DMS79 (cell line): ENCODE measurements around the gene SDS.

Experiments
- DNase-seq: peaks from one replicate; lab custom pipeline; 2025; lab: John Stamatoyannopoulos, UW

SDS gene

GRCh38 chr12:113399490-113399889, 4.2 kb downstream of the SDS start:
- DNase-seq, result no peak

DNA sequence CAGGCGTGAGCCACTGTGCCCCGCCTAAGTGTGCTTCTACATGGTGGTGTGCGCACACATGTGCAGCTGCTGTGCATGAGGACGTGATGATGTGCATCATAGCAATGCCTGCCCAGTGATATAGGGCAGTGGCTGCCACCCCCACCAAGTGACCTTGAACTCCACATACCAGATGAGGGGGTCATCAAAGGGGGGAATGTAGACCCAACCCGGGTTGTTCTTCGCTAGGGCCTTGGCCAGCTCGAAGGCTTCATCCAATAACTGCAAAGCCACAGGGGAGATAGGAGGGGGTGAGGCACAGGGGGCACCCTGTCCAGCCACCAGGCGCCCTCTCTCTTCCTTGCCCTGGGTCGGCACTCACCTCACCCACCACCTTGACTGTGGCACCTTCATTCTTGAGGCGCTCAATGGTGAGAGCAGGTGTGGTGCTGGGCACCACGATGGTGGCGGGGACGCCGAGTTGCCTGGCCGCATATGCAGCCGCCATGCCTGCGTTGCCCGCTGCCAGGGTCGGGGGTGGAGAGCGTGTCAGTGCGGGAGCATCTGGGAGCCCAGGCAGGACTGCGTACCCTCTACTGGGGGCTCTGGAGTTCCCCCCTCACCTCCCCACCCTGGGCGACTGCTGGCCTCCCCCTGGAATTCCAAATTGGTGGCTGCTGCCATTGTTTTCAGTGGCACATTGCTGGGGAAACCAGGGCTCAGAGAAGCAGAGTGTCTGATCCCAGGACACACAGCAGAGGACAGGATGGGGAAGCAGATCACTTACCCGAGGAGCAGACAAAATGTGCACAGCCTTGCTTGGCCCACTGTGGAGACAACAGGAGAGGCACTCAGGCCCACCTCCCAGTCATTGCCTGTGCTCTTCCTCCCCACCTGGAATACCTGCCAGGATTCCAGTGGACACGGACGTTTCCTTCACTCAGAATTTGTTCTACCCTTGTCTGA, 5.1 kb downstream of the SDS start:
- DNase-seq, result no peak

- no peak for DNase-seq
Observed at GRCh38 chr12:113397497-113398197, 6.0 kb downstream of the SDS start.

- DNase-seq, result no peak
Observed at GRCh38 chr12:113396828-113397496, 6.7 kb downstream of the SDS start.

GRCh38 chr12:113396200-113396599, 7.5 kb downstream of the SDS start:
- no peak for DNase-seq

- no peak for DNase-seq
Observed at GRCh38 chr12:113395119-113395518, 8.6 kb downstream of the SDS start.

DNA sequence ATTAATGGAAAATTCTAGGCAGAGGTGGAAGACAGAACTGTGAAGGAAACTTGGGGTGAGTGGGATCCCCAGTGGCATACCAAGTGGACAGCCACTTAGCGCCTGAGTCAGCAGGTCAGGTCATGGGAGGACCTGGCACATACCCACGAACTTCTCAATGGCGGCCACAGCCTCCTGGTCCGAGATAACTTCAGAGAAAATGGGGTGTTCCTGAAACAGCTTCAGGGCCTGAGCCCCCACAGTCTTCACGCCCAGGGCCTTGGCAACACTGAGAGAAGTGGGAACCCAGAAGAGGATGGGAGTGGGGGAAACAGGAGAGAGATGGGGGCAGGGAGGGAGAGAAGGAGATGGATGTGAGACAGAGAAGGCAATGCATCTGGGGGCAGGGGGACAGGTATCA, 9.9 kb downstream of the SDS start:
- no peak for DNase-seq

DNA sequence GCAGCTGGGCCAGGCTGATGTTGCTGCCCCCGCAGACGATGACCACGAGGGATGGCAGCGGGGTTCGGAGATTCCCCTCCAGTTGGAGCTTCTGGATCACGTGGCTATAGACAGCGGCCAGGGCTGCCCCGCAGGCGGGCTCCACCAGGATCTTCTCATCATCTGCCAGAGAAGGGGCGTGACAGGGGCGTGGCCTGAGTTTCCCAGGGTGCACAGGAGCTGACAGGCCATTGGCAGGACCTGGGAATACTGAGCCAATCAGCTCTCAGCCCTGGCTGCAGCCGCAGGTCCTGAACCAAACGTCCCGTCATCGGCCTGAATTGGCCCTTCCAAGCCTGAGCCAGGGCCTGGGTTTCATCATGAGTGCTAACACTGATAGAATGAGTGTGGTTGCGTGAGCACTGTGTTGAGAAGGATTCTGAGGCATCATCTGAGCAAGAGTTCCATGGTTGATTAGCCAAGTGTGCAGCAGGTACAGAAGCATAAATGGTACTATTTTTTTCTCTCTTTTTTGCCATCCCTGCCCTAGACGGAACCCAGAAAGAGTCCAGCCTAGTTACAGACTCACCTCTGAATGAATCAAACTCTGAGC, 10.6 kb downstream of the SDS start:
- no peak for DNase-seq

GRCh38 chr12:113392520-113392919, 11.2 kb downstream of the SDS start:
- DNase-seq, result no peak

DNA sequence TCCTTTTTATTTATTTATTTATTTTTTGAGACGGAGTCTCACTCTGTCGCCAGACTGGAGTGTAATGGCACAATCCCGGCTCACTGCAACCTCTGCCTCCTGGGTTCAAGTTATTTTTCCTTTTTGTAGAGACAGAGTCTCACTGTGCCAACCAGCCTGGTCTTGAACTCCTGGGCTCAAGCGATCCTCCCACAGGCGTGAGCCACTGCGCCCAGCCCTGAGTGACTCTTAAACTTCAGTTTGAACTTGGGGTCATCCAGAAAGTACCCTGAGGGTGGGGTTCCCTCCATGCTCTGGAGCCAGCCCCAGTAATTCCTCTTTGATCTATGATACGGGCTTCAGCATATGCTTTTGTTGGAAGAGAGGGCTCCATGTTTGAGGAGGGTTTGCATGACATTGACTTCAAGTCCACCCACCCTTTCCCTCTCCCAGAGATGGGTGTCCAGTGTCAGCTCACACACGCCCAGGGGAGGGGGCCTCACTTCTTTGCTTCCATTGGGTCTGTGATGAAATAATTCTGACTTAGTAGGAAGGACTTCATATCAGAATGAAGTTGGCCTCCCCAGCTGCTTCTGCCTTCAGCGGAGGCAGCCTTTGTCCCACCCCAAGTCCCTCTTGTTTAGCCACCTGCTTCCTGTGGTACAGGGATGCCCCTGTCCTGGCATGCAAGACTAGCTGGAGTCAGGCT, 11.9 kb downstream of the SDS start:
- DNase-seq, result no peak

DNA sequence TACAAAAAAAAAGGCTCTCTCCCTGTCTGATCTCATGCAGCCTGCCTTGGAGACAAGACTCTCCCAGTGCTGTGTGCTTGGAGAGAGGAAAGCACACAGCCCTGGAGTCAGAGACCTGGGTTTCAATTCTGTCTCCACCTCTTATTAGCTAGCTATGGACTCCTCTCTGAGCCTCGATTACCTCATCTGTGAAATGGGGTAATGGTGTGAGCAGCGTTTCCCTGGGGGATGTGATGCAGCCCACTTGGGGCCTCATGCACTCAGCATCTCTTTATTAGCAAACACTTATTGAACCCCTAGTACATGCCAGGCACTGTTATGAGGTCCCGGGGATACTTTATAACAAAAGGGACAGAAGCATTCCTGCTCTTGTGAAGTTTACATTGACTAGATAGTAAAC, 12.5 kb downstream of the SDS start:
- no peak for DNase-seq

DNA sequence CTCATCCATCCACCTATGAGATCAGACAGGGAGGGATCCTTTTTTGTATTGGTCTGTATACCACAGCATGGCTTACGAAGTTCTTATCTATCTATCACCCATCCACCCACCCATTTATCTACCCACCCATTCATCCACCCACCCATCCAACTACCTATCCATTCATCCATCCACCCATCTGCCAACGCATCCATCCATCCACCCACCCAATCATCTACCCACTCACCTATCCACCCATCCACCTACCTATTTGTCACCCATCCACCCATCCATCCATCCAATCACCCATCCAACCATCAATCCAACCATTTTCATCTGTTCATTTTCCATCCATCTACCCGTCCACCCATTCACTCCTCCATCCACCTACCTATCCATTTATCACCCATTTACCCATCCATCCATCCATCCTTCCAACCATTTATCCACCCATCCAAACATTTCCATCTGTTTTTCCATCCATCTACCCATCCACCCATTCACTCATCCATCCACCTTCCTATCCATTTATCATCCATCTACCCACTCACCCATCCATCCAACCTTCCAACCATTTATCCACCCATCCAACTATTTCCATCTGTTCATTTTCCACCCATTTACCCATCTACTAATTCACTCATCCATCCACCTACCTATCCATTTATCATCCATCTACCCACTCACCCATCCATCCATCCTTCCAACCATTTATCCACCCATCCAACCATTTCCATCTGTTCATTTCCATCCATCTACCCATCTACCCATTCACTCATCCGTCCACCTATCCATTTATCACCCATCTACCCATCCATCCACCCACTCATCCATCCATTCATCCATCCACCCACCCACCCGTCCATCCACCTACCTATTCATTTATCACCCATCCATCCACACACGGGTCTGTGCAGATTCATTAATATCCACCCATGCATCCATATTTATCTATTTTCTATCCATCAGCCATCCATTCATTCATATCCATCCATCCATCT, 13.3 kb downstream of the SDS start:
- DNase-seq, result no peak

- no peak for DNase-seq
Observed at GRCh38 chr12:113388351-113388750, 15.3 kb downstream of the SDS start.

- DNase-seq, result no peak
Observed at GRCh38 chr12:113387631-113388030, 16.1 kb downstream of the SDS start.

GRCh38 chr12:113386866-113387566, 16.7 kb downstream of the SDS start:
- no peak for DNase-seq

- no peak for DNase-seq
Observed at GRCh38 chr12:113385282-113385882, 18.3 kb downstream of the SDS start.

DNA sequence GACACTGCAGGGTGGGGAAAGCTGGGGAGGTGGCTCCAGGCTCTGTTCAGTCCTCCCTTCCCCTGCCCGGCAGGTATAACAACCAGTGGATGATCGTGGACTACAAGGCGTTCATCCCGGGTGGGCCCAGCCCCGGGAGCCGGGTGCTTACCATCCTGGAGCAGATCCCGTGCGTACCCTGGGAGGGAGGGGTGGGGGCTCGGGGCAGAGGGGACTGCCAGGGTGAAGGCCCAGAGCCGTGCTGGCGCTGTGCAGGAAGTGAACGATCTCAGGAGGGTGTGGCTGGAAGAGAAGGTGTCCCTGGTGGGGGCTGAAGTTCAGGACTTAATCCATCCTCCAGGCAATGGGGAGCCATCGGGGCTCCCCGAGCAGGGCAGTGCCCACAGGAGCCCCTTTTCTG, 18.9 kb downstream of the SDS start:
- no peak for DNase-seq

DNA sequence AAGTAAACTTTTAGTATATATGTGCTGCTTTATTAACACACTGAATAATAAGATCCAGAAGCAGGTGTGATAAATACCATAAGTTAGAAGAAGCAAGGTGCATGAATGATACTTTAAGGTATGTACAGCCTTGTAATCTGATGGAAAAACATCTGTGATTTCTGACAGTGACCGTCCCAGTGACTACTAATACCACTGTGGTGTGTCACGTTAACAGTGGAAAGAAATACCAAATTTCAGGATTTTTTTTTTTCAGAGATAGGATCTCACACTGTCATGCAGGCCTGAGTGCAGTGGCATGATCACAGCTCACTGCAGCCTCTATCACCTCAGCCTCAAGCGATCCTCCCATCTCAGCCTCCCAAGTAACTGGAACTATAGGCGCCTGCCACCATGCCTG, 21.5 kb downstream of the SDS start:
- DNase-seq, result no peak

- DNase-seq, result no peak
Observed at GRCh38 chr12:113381220-113381619, 22.5 kb downstream of the SDS start.

DNA sequence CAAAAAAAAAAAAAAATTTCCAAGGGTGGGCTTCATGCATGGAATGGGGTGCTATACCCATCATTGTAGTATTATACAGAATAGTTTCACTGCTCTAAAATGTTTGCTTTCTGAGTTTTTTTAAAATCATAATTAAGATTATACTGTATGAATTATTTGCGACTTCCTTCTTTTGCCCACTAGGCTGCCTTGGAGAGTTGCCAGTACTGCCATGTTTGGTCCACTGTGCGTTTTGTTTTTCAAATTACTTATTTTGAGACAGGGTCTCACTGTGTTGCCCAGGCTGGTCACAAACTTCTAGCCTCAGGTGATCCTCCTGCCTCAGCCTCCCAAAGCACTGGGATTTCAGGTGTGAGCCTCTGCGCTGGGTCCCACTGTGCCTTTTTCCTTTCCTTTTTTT, 25.4 kb downstream of the SDS start:
- no peak for DNase-seq
